HG03175 (cell line): ENCODE data around the gene ARHGAP31.

ENCODE experiments used
- ATAC-seq: cut with Tn5 transposase; IDR thresholded peaks from one replicate; pipeline ENCODE4 v1.9.1; 2021; ENCODE audit warnings: mild to moderate bottlenecking, moderate library complexity; ENCODE audit not compliant: unreplicated experiment

ARHGAP31 gene

DNA sequence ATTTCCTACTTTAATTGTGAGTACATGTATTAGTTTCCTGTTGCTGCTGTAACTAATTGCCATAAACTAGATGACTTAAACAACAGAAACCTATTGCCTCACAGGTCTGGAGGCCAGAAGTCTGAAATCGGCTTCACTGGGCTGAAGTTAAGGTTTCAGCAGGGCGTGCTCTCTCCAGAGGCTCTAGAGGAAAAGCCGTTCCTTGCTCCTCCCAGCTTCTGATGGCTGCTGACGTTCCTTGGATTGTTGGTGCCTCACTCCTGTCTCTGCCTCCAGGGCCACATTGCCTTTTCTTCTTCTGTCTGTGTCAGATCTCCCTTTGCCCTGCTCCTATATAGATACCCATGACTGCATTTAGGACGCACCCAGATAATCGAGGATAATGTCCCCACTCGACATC lies 80.9 kb downstream of the ARHGAP31 start:
- ATAC-seq, result no peak

DNA sequence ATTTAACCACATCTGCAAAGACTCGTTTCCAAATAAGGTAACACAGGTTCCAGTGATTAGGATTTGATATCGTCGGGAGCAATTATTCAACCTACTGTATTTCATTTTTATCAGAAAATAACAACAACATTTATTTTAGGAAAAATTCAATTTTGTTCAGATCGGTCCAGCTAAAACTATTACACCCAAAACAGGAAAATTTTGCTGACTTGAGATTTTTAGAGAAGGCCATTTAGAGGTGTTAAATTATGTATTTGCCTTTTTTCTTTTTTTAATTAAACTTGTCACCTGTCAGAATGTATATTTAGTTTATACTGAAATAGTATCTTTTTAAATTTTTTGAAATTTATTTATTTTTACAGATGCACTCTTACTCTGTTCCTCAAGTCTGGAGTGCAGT lies 81.3 kb downstream of the ARHGAP31 start:
- no peak for ATAC-seq

DNA sequence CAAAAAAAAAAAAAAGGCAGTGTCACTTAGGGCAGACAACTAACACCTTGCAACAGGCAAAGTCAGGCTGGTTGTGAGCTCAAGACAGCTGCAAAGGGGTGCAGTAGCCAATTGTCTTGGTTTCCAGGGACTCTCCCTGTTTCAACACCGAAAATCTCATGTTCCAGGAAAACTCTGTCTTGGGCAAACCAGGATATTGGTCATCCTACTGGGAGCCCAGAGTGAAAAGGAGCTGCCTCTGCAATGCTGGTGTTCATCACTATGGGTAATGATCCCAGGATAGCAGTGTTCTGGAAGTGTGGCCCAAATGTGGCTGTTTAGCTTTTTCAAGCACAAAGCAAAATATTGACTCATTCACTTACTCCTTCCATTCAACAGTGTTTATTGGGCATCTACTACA lies 82.6 kb downstream of the ARHGAP31 start:
- ATAC-seq, result no peak

DNA sequence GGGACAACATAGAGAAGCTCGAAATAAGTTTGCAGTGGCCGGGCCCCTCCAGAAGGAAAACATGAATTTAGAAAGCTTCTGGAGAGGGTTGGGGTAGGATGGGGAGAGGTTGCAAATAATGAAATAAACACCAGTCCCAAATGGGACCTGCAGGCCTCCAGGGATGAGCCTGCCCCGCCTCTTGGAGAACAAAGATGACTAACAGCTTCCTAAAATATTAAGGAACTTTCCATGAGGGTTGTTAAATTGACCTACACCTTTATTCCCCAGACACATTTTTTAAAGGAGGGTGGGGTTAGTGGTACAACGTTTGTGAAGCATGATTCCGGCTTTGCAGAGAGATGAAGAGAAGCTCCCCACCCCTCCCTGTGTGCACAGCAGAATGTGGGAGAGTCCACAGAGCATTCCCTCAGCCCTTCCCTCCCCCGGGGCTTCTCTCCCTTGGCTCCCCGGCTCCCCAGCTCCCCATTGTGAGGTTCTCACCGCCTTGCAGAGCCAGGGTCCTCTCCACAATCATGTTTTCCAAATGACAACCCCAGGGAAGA lies 84.1 kb downstream of the ARHGAP31 start:
- no peak for ATAC-seq

DNA sequence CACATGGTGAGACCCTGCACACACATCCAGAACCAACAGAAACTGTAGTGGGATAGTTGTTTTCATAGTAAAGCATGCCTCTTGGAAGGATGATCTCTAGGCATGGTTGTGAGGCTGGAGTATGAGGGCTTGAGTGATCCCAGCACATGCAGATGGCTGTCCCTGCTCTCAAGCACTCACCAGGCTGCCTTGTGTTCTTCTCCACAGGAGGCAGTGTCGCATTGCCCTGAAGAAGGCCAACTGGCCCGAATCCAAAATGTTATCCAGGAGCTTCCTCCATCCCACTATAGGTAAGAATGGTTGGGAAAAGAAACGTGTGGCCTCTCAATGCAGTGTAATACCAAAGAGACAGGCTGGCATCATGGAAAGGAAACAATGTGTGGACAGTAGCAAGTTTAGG lies 86.5 kb downstream of the ARHGAP31 start:
- ATAC-seq, result no peak

DNA sequence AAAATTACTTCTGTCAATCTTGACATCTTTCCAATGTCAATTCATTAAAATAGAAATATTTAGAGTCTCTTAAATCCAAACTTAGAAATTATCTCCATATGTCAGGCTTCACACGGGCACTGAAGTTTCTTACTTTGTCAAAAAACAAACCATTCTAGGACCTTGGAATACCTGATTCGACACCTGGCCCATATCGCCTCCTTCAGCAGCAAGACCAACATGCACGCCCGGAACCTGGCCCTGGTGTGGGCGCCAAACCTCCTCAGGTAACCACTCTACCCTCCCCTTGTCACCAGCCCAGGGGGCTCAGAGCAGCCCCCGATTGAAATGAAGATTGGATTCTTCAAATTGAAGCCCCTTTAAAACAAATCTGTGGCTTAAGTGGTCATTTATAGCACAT lies 88.0 kb downstream of the ARHGAP31 start:
- ATAC-seq, result no peak

DNA sequence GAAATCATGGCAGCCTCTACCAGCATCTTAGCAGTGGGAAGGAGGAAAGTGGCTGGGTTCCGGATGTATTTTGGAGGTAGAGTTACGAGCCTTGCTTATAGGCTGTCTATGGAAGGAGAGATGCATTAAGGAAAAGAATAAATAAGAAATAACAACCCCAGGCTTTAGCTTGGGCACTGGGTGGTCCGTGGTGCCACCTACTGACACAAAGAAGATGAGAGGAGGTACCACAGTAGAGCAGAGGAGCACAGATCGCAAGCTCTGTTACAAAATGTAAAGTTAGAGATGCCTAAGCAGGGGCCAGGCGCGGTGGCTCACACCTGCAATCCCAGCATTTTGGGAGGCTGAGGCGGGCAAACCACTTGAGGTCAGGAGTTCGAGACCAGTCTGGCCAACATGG lies 94.4 kb downstream of the ARHGAP31 start:
- ATAC-seq, result no peak

DNA sequence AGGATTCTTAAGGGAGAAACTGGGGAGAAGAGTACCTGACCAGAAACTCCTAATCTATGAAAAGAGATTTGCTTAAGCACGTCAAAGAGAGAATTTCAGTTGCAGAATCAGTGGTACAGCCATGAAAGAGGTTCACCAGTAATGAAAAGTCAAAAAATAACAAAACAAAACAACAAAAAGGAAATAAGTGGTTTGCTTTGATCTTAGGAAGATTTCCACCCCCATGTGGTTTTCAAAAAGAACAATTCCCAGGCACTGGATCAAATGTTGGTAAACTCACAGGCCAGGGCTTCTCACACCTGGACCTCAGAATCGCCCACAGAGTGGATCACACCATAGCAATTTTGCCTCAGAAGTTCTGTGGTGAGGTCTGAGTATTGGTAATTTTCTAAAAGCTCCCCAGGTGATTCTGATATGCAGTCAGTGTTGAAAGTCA lies 101.8 kb downstream of the ARHGAP31 start:
- ATAC-seq, result peak; percentile 64

DNA sequence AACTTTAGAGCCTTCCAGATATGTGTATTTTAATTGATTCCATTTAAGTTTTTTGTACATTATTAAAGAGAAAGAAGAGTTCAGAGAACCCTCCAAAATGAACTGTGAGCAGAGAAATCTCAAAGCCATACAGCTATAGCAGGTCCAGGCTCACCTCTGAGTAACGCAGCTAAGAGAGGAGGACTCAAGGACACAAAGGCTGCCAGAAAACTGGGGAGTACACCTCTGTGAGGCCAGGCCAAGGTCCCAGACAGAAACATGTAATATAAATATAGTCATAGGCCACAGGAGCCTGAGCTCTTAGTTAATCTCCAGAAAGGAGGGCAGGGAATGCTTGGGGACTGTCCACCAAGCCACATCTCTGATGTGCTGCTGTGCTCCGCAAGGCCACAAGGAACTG lies 102.7 kb downstream of the ARHGAP31 start:
- no peak for ATAC-seq

DNA sequence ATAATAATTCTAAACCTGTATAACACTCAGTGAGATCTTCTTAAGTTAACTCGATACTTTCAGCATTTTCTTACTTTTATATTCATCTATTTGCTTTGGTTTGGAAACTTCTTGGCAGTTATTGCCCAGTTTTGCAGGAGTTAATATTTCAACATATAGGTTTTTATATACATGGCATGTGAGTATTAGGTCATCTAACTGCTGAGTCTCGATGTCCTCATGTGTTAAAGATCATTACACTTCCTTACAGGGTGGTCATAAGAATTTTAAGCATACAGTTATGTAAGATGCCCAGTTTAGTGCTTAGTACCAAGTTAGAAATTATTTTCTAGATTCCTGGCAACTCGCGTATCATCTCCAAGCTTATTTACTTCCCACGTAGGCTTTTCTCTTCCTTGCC lies 106.3 kb downstream of the ARHGAP31 start:
- ATAC-seq, result no peak

DNA sequence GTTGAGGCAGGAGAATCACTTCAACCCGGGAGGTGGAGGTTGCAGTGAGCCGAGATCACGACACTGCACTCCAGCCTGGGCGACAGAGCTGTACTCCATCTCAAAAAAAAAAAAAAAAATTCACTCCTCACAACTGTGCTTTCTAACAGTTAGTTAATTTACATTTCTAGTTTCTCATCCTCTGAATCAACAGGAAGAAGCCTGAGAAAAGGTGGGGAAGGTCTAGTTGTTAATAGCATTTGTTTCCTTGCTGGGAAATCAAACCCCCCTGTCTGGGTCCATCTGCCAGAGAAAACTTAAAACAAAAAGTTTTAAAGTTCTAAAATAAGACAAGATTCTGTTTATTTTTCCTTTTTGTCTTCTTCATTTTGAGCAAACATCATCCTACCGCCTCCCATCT lies 106.9 kb downstream of the ARHGAP31 start:
- peak; percentile 41 for ATAC-seq

DNA sequence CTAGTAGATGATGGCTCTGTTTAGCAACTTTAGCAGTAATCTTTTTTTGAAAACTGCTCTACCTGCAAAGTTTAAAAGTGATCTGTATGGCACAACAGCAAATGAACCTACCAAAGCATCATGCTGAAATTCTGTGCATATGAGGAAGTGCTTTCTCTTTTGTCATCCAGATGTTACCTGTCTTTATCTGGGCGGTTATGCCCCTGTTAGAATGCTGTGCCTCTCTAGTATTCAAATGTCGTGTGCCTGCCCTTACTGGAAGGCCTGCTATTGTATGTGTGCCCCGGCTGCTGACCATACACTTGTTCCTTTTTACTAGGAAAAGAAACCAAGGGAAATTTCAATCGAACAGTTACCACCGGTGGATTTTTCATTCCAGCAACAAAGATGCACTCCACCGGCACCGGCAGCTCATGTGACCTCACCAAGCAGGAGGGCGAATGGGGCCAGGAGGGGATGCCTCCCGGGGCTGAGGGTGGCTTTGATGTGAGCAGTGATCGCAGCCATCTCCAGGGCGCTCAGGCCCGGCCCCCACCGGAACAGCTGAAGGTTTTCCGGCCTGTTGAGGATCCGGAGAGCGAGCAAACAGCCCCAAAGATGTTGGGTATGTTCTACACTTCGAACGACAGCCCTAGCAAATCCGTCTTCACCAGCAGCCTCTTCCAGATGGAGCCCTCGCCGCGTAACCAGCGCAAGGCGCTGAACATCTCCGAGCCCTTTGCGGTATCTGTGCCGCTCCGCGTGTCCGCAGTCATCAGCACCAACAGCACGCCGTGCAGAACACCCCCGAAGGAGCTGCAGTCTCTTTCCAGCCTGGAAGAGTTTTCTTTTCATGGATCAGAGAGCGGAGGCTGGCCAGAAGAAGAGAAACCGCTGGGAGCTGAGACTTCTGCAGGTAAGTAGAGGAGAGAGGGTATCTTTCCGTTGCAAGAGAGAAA lies 107.6 kb downstream of the ARHGAP31 start:
- peak; percentile 54 for ATAC-seq

DNA sequence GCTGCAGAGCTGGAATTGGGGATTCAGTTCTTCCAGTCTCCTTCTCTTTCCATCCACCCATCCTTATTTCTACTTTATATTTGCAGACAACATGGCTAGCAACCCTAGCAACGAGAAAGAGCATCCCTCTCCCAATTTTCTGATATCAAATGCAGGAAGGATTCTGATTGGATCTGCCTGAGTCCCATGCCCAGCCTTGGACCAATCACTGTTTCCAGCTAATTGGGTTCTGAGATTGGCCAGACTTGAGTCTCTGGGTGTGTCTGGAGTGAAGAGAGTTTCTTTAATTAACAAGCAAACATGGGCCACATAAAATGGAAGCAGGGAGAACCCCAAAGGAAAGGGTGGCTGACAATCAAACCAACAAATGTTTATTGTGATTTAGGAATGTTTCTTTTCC lies 108.6 kb downstream of the ARHGAP31 start:
- ATAC-seq, result no peak

DNA sequence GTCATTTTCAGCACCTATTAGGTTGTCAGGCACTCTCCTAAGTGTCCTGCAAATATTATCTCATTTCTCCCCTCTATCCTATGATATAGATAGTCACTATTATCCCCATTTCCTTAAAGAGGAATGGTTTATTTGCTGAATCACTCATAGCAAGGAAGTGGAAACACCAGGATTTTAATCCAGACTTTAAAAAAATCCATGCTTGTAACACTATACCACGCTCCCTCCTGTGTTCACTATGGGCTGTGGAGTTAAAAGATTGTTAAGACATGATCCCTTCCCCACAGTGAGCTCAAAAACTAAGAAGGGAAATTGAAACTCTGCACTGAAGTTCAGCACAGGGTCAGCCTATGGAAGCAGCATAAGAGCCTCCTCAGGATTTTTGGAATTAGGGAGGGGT lies 109.0 kb downstream of the ARHGAP31 start:
- ATAC-seq, result no peak

DNA sequence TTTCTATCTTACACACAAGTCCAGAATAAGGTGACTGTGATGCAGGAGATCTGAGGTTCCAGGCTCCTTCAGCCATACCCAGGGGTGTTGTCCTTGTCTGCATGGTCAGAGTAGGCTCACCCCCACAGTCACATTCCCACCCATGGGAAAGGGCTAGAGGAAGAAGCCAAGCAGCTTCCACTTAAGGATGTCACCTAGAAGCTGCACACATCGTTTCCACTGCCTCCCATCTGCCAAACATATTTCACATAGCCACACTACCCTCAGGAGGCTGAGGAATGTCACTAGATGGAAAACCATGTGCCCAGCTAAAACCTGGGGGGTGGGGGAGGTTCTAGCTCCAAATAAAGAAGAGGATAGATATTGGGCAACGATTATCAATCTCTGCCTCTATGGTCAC lies 111.1 kb downstream of the ARHGAP31 start:
- no peak for ATAC-seq

DNA sequence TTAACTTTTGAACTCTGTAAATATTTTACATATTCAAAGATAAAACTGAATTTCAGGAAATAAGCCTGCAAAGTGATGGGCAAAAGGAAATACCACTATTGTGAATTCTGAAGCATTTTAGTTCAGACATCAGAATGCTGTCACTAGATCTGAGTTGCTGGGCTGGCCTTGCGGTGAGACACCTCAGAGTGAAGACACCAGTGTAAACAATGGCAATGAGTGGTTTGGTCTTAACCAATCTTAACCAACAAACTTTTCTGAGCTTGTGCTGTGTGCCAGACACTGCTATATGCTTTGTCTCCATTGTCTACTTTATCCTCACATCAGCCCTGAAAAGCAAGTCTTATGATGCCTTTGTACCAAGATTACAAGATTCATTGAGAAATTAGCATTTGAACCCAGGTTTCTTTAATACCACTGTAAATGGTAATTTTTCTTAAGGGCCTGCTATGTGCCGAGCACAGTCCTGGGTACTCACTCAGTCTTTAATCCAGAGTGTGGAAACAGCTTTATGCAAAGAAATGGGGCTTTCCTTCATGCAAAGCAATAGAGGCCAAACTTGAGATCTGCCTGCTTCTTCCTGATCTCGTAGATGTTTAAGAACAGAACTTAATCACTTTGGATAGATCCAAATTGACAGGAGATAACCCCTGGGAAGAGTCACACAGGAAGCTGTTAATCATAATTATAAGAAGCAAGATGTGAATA lies 114.2 kb downstream of the ARHGAP31 start:
- no peak for ATAC-seq

DNA sequence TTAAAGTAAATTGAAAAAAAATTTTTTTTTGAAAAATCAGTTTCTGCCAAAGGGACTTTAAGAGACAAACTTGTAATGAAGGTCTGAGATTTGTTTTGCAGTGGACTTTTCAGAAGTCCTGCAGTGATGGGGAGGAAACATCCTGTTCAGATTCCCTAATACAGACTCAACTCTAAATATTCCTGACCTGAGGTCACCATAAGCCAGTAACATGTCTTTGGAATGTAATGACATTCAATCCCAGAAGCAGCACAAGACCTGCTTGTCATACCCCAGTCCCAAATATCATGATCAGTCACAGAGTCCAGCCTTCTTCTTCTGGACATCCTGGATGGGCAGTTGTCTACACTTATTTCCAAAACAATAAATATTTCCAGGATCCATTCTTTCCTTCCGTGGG lies 115.7 kb downstream of the ARHGAP31 start:
- no peak for ATAC-seq

DNA sequence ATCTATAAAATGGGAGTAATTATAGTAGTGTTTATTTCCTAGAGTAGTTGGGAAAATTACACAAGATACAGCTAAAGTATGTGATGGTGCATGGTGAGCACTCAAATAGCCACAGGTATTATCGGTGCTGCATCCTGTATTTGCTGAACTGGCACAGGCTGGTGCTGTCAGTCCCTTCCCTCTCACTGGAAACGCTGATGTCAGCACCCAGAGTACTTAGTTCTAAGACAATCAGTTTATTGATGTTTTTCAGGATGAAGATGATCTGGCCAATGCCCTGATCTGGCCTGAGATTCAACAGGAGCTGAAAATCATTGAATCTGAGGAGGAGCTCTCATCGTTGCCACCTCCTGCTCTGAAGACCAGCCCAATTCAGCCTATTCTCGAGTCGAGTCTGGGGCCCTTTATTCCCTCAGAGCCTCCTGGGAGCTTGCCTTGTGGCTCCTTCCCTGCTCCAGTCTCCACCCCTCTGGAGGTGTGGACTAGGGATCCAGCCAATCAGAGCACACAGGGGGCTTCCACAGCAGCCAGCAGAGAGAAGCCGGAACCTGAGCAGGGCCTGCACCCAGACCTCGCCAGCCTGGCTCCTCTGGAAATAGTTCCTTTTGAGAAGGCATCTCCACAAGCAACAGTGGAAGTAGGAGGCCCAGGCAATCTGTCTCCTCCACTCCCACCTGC lies 119.6 kb downstream of the ARHGAP31 start:
- ATAC-seq, result no peak

DNA sequence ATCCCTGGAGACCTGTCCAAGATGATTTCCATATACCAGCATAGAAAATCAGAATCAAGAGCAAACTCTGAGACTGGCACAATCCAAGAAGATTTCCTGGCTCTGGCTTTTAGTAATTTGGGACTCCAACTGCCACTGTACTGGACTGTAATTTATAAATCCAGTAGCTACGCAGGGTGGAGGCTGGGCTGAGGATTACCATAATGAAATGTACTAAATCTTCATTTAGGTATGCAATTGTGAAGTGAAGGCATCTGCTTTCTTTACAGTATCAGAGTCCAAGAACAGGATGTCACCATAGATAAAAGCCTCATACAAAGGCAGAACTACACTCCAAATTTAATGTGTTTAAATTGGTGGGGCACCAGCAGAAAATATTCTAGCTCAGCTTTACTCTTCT lies 122.7 kb downstream of the ARHGAP31 start:
- no peak for ATAC-seq

DNA sequence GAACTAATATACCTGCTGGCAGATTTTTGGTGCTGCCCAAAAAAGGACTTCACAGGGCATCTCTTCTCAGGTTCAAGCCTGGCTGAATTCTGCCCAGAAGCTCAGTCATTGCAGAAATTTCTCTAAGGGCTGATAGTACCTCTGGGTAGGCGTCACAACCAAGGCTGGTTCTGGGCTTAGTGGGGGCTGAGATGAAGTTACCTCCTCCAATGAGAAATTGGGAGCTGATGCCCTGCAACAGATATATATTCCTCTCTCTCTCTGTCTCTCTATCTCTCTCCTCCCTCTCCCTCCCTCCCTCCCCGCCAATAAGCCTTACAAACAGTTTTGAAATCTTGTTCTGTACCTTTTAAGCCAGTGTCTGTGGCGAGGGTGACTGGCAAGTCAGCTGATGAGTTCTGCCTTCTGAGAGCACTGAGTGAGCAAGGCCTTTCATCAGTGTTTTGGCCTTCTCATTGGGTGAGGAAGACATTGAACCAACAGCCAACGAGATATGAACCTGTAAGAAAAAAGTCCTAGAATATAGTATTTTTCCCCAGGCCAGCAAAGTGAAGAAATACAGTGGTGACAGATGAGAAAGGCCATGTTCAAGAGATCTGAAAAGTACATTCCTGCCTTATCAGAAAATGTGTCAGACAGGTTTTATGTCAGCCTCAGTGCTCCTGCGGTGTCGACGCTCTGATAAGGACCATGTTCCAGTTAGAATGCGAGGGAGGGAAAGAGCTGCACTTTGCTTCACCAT lies 123.8 kb downstream of the ARHGAP31 start:
- ATAC-seq, result no peak

DNA sequence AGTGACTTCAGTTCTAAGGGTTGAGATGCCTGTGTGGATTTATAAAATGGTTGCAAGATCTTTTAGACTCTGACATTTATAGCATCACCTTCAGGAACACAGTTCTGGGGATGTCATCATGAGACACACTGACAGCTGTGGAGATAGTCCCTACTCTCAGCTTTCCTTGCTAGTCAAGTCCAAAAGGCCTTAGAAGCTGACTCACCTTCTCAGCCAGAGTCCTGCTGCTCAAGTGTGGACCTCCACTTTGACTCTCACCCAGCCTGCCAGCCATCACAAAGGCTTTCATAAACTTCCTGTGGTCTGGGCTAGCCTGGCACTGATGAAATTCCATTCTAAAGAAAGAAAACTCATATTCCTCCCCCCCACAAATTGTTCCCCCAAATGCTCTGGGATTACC lies 124.5 kb downstream of the ARHGAP31 start:
- ATAC-seq, result no peak
